ENCODE results near the gene RAP1GDS1. TPM values are rescaled to one million over a fixed set of nuclear protein-coding genes. Genes with fewer than 3 reads are reported as not detected.

The RAP1GDS1 gene
- total and polyA plus RNA-seq, 4 donors, result 11.2 to 19.4 (median 16.0) TPM

GRCh38 chr4:98343626-98344025 lies 82.4 kb downstream of the RAP1GDS1 start:
- Histone ChIP-seq H3K27me3 (ENCODE audit: control insufficient read depth in 4 of 4, insufficient read depth in 4 of 4, low read length in 3 of 4) (no peaks in the 10 kb centered on the region), H3K4me1 (ENCODE audit: control insufficient read depth in 4 of 4, insufficient read depth in 4 of 4, low read length in 3 of 4) (no peaks in the 10 kb centered on the region), H3K27ac (ENCODE audit: low read depth in 1 of 2, low read length in 2 of 2) (no peak overlapping the region), H3K36me3 (ENCODE audit: control insufficient read depth in 4 of 4, insufficient read depth in 3 of 4, low read depth in 1 of 4, low read length in 3 of 4) (peaks cover 0 to 10% (median 2%) of the 10 kb centered on the region in 4 donors), H3K9ac (ENCODE audit: low read depth in 1 of 2, low read length in 2 of 2) (no peak overlapping the region), H3K9me3 (ENCODE audit: control insufficient read depth in 4 of 4, low read length in 3 of 4) (no peaks in the 10 kb centered on the region), H3K4me3 (ENCODE audit: low read depth in 1 of 3, low read length in 3 of 3) (no peak overlapping the region)
- TF ChIP-seq JUND (IDR thresholded peaks at IDR 0.05) (no peak), GABPA (IDR thresholded peaks at IDR 0.05 in 1 of 2, conservative IDR thresholded peaks at IDR 0.05 in 1 of 2) (no peak), HNF4A (conservative IDR thresholded peaks at IDR 0.05) (no peak), HNF4G (IDR thresholded peaks at IDR 0.05) (no peak), NR2F2 (IDR thresholded peaks at IDR 0.05) (no peak), RAD21 (IDR thresholded peaks at IDR 0.05) (no peak), FOXA2 (IDR thresholded peaks at IDR 0.05) (no peak), SP1 (IDR thresholded peaks at IDR 0.05) (no peak), ATF3 (IDR thresholded peaks at IDR 0.05) (no peak), YY1 (IDR thresholded peaks at IDR 0.05) (no peak), TAF1 (conservative IDR thresholded peaks at IDR 0.05) (no peak), FOXA1 (IDR thresholded peaks at IDR 0.05) (no peak), RXRA (IDR thresholded peaks at IDR 0.05) (no peak)
- TF ChIP-seq, protein P1, sequence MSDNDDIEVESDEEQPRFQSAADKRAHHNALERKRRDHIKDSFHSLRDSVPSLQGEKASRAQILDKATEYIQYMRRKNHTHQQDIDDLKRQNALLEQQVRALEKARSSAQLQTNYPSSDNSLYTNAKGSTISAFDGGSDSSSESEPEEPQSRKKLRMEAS (IDR thresholded peaks at IDR 0.05), result no peak
- TF ChIP-seq, protein P2, sequence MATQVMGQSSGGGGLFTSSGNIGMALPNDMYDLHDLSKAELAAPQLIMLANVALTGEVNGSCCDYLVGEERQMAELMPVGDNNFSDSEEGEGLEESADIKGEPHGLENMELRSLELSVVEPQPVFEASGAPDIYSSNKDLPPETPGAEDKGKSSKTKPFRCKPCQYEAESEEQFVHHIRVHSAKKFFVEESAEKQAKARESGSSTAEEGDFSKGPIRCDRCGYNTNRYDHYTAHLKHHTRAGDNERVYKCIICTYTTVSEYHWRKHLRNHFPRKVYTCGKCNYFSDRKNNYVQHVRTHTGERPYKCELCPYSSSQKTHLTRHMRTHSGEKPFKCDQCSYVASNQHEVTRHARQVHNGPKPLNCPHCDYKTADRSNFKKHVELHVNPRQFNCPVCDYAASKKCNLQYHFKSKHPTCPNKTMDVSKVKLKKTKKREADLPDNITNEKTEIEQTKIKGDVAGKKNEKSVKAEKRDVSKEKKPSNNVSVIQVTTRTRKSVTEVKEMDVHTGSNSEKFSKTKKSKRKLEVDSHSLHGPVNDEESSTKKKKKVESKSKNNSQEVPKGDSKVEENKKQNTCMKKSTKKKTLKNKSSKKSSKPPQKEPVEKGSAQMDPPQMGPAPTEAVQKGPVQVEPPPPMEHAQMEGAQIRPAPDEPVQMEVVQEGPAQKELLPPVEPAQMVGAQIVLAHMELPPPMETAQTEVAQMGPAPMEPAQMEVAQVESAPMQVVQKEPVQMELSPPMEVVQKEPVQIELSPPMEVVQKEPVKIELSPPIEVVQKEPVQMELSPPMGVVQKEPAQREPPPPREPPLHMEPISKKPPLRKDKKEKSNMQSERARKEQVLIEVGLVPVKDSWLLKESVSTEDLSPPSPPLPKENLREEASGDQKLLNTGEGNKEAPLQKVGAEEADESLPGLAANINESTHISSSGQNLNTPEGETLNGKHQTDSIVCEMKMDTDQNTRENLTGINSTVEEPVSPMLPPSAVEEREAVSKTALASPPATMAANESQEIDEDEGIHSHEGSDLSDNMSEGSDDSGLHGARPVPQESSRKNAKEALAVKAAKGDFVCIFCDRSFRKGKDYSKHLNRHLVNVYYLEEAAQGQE (IDR thresholded peaks at IDR 0.05), result no peak
- TF ChIP-seq, protein P3, sequence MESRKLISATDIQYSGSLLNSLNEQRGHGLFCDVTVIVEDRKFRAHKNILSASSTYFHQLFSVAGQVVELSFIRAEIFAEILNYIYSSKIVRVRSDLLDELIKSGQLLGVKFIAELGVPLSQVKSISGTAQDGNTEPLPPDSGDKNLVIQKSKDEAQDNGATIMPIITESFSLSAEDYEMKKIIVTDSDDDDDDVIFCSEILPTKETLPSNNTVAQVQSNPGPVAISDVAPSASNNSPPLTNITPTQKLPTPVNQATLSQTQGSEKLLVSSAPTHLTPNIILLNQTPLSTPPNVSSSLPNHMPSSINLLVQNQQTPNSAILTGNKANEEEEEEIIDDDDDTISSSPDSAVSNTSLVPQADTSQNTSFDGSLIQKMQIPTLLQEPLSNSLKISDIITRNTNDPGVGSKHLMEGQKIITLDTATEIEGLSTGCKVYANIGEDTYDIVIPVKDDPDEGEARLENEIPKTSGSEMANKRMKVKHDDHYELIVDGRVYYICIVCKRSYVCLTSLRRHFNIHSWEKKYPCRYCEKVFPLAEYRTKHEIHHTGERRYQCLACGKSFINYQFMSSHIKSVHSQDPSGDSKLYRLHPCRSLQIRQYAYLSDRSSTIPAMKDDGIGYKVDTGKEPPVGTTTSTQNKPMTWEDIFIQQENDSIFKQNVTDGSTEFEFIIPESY (IDR thresholded peaks at IDR 0.05), result no peak
- 94% methylated on average over 4 of the region's 4 CpGs for WGBS
- DNase-seq (ENCODE audit: low spot score), result no peak

GRCh38 chr4:98345838-98346237 lies 84.7 kb downstream of the RAP1GDS1 start:
- no peak for TF ChIP-seq FOXA1 (IDR thresholded peaks at IDR 0.05)
- no peak for TF ChIP-seq ATF3 (IDR thresholded peaks at IDR 0.05)
- TF ChIP-seq, protein P1 (IDR thresholded peaks at IDR 0.05), result no peak
- TF ChIP-seq TAF1 (conservative IDR thresholded peaks at IDR 0.05), result no peak
- TF ChIP-seq, protein P2 (IDR thresholded peaks at IDR 0.05), result no peak
- no peak for TF ChIP-seq RXRA (IDR thresholded peaks at IDR 0.05)
- no peak for TF ChIP-seq HNF4A (conservative IDR thresholded peaks at IDR 0.05)
- no peak for TF ChIP-seq NR2F2 (IDR thresholded peaks at IDR 0.05)
- TF ChIP-seq JUND (IDR thresholded peaks at IDR 0.05), result no peak
- no peak for TF ChIP-seq FOXA2 (IDR thresholded peaks at IDR 0.05)
- TF ChIP-seq YY1 (IDR thresholded peaks at IDR 0.05), result no peak
- no peak for TF ChIP-seq RAD21 (IDR thresholded peaks at IDR 0.05)
- TF ChIP-seq SP1 (IDR thresholded peaks at IDR 0.05), result no peak

More at GRCh38 chr4:98345838-98346237, 84.7 kb downstream of the RAP1GDS1 start:
- 91% methylated on average over 3 of the region's 3 CpGs for WGBS
- Histone ChIP-seq H3K9me3 (ENCODE audit: control insufficient read depth in 4 of 4, low read length in 3 of 4) (no peaks in the 10 kb centered on the region), H3K4me1 (ENCODE audit: control insufficient read depth in 4 of 4, insufficient read depth in 4 of 4, low read length in 3 of 4) (no peaks in the 10 kb centered on the region), H3K9ac (ENCODE audit: low read depth in 1 of 2, low read length in 2 of 2) (no peak overlapping the region), H3K27ac (ENCODE audit: low read depth in 1 of 2, low read length in 2 of 2) (no peak overlapping the region), H3K36me3 (ENCODE audit: control insufficient read depth in 4 of 4, insufficient read depth in 3 of 4, low read depth in 1 of 4, low read length in 3 of 4) (peaks cover 0 to 10% (median 2%) of the 10 kb centered on the region in 4 donors), H3K27me3 (ENCODE audit: control insufficient read depth in 4 of 4, insufficient read depth in 4 of 4, low read length in 3 of 4) (no peaks in the 10 kb centered on the region), H3K4me3 (ENCODE audit: low read depth in 1 of 3, low read length in 3 of 3) (no peak overlapping the region)
- DNase-seq (ENCODE audit: low spot score), result no peak
